ENCODE results near the gene JAKMIP1.

The JAKMIP1 gene

GRCh38 chr4:6199422-6199921 lies 877 bp downstream of the JAKMIP1 start:
- no peak for DNase-seq

GRCh38 chr4:6198768-6199421 lies 1.5 kb downstream of the JAKMIP1 start:
- no peak for DNase-seq

DNA sequence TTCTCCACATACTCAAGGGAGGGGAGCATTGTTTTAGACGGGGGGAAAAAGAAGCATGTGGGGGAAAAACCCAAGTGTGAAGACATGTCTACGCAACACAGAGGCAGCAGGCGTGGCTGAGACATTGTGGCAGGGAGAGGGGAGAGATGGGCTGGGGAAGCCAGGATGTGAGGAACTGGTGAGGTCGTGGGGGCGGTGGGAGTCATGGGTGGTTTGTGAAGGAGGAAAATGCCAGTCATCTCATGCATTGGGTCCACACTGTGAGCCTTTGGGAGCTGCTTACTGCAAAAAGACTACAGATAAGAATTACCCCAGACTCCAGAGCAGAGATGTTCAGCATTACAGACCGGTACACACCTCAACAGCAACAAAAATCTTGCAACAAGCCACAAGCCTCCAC lies 2.1 kb downstream of the JAKMIP1 start:
- no peak for DNase-seq

GRCh38 chr4:6197433-6198174 lies 2.7 kb downstream of the JAKMIP1 start:
- no peak for DNase-seq

GRCh38 chr4:6196871-6197270 lies 3.5 kb downstream of the JAKMIP1 start:
- DNase-seq: no peak

GRCh38 chr4:6196324-6196723 lies 4.0 kb downstream of the JAKMIP1 start:
- DNase-seq: no peak

GRCh38 chr4:6195602-6196319 lies 4.6 kb downstream of the JAKMIP1 start:
- no peak for DNase-seq

GRCh38 chr4:6194458-6195195 lies 5.7 kb downstream of the JAKMIP1 start:
- DNase-seq: no peak

DNA sequence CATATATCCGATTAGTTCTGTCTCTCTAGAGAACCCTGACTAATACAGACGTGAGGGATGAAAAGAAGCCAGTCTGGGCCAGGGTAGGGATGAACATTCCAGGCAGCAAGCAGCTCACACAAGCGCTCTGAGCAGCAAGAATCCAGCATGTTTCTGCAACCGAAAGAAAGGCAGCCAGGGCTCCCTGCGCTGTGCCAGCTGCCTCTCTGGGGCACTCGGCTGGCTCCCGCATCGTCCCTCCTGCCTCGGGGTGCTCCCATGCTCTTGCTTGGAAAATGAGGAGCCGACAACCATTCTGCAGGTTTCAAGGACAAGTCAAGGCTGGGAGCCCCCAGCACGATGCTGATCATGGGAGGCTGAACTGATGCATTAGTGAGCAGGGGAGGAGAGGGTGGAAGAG lies 7.0 kb downstream of the JAKMIP1 start:
- no peak for DNase-seq

GRCh38 chr4:6192245-6192644 lies 8.1 kb downstream of the JAKMIP1 start:
- DNase-seq: no peak

DNA sequence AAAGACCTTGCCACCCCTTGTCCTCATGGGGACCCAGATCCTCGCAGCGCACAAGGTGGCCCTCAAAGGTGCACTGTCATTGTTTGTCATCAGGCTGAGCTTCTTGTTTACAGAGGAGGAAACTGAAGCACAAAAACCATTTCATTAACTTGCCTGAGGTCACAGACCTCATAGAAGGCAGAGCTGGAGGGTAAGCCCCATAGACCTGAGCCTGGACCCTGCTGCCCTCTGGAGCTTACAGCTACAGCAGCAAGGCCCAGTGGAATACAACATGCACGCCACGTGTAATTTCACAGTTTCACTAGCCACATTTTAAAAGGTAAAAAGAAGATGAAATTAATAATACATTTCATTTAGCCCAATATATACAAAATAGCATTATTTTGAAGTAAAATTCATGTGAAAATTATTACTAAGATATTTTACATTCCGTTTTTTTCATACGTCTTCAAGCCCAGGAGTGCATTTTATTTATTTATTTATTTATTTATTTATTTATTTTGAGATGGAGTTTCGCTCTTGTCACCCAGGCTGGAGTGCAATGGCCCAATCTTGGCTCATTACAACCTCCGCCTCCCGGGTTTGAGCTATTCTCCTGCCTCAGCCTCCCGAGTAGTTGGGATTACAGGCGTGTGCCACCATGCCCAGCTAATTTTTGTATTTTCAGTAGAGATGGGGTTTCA lies 8.8 kb downstream of the JAKMIP1 start:
- DNase-seq: no peak

GRCh38 chr4:6190486-6190885 lies 9.9 kb downstream of the JAKMIP1 start:
- DNase-seq: no peak

GRCh38 chr4:6189511-6189910 lies 10.8 kb downstream of the JAKMIP1 start:
- DNase-seq: no peak

GRCh38 chr4:6188687-6189305 lies 11.6 kb downstream of the JAKMIP1 start:
- DNase-seq: no peak

DNA sequence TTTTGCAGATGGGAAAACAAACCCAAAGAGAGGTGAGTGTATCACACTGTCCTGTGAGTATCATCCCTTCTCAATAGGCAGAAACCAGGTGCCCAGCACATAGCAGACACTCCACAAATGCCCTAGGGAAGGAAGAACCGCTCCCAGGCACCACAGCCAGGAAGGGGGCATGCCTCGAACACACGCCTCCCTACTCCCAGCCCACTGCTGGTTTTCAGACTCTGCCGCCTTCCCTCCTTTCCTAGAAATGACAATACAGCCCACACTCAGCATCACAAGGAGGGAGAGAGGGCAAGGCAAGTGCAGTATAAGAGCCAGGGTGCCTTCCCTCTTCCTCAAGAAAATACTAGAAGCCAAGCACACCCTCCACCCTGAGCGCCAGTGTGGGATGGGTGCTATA lies 16.2 kb downstream of the JAKMIP1 start:
- no peak for DNase-seq

GRCh38 chr4:6183740-6184139 lies 16.6 kb downstream of the JAKMIP1 start:
- DNase-seq: no peak

- no peak for DNase-seq
These were observed 17.7 kb downstream of the JAKMIP1 start for GRCh38 chr4:6182376-6183280.

DNA sequence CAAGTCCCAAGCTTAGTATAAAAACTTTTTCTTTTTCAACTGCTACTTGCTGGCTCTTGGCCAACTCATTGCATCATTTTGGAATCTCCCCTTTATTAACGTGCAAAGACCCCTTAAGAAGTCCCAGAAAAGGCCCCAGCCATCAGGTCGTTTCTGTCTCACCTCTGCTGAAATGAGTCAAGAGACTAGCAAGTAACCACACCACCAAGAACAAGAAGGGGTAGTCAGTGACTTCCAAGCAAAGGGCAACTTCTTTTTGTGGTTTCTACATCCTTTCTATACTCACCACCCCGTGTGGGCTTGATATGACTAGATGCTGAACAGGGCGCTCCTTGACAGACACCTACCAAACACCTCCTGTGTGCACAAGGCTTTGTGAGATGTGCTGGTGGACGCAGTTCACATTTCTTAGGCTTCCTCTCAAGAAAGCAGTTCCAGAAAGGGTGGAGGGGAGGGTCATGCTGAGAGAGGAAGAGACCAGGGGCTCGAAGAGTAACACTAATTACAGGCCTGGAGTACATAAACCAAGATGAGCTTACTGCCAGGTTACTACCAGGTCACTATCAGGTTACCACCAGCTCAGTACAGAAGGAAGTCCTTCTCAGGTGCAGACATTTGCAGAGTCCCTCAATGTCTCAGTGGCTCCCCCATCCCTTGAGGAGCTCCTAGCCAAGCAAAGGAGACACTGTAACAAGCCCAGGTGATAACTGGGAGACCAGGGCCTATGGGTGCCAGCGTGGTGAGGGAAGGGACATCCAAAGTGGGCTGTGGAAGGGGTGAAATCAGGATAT lies 19.3 kb downstream of the JAKMIP1 start:
- DNase-seq: no peak

GRCh38 chr4:6179362-6179761 lies 21.0 kb downstream of the JAKMIP1 start:
- no peak for DNase-seq

DNA sequence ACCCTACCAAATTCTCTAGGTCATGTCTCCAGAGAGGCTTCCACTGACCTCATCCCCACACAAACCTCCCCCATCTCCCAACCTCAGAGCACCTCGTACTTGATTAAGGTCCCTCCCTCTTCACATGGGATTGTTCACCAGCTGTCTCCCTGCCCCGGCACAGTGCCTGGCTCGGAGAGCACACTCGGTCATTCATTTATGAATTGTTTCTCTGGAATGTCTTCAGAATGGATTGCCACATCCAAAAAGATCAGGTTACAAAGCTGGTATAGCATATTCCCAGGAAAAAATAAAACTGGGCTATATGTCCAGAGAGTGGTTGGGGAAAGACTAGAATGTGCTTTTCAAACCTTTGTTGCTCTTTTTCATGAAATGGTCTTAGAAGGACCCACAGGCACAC lies 21.6 kb downstream of the JAKMIP1 start:
- DNase-seq: no peak
